ENCODE results near the gene EDA.

EDA gene

DNA sequence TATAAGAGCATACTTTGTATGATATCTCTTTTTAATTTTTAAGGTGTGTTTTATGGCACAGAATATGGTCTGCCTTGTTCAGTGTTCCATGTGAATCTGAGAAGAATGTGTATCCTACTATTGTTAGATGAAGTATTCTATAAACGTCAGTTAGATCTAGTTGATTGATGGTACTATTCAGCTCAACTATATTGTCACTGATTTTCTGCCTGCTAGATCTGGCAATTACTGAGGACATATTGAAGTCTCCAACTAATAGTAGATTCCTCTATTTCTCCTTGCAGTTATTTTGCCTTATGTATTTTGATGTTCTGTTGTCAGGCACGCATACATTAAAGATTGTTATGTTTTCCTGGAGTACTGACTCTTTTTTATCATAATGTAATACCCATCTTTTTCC, 394.1 kb downstream of the EDA start:
- Histone ChIP-seq H4K20me1 (ENCODE audit: control insufficient read depth, insufficient read depth, low read depth, low read length) (no peaks in the 10 kb centered on the region), H3K79me2 (ENCODE audit: control insufficient read depth, low read length) (no peaks in the 10 kb centered on the region), H3K4me2 (ENCODE audit: low read length) (no peak overlapping the region), H3K4me3 (ENCODE audit: low read length) (no peak overlapping the region), H3K9me3 (ENCODE audit: control insufficient read depth, insufficient read depth, low read length) (no peaks in the 10 kb centered on the region), H3K27ac (ENCODE audit: low read depth, low read length) (no peak overlapping the region), H3K9me2 (replicated peaks; ENCODE audit: control insufficient read depth, low read length) (no peaks in the 10 kb centered on the region), H3K4me1 (ENCODE audit: control insufficient read depth, low read length) (no peaks in the 10 kb centered on the region), H3F3A (ENCODE audit: control insufficient read depth, insufficient read depth) (no peaks in the 10 kb centered on the region), H3K36me3 (ENCODE audit: control insufficient read depth, low read length) (no peaks in the 10 kb centered on the region), H3K27me3 (ENCODE audit: control insufficient read depth, low read length) (no peaks in the 10 kb centered on the region)
- TF ChIP-seq, protein P1, sequence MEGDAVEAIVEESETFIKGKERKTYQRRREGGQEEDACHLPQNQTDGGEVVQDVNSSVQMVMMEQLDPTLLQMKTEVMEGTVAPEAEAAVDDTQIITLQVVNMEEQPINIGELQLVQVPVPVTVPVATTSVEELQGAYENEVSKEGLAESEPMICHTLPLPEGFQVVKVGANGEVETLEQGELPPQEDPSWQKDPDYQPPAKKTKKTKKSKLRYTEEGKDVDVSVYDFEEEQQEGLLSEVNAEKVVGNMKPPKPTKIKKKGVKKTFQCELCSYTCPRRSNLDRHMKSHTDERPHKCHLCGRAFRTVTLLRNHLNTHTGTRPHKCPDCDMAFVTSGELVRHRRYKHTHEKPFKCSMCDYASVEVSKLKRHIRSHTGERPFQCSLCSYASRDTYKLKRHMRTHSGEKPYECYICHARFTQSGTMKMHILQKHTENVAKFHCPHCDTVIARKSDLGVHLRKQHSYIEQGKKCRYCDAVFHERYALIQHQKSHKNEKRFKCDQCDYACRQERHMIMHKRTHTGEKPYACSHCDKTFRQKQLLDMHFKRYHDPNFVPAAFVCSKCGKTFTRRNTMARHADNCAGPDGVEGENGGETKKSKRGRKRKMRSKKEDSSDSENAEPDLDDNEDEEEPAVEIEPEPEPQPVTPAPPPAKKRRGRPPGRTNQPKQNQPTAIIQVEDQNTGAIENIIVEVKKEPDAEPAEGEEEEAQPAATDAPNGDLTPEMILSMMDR (IDR thresholded peaks at IDR 0.05; ENCODE audit: low read depth, low read length, poor library complexity, severe bottlenecking), result no peak
- TF ChIP-seq EZH2phosphoT487 (IDR thresholded peaks at IDR 0.05; ENCODE audit: borderline replicate concordance, low read length), result no peak

- no peaks in the 10 kb centered on the region for H3K79me2 ChIP-seq (ENCODE audit: control insufficient read depth, low read length)
- H3F3A ChIP-seq (ENCODE audit: control insufficient read depth, insufficient read depth), result no peaks in the 10 kb centered on the region
- no peak overlapping the region for H3K4me2 ChIP-seq (ENCODE audit: low read length)
- no peaks in the 10 kb centered on the region for H3K36me3 ChIP-seq (ENCODE audit: control insufficient read depth, low read length)
- H3K9me3 ChIP-seq (ENCODE audit: control insufficient read depth, insufficient read depth, low read length), result no peaks in the 10 kb centered on the region
- no peak overlapping the region for H3K4me3 ChIP-seq (ENCODE audit: low read length)
- no peaks in the 10 kb centered on the region for H3K4me1 ChIP-seq (ENCODE audit: control insufficient read depth, low read length)
- TF ChIP-seq, protein P1 (IDR thresholded peaks at IDR 0.05; ENCODE audit: low read depth, low read length, poor library complexity, severe bottlenecking), result no peak
- H3K27me3 ChIP-seq (ENCODE audit: control insufficient read depth, low read length), result no peaks in the 10 kb centered on the region
- no peak overlapping the region for H3K27ac ChIP-seq (ENCODE audit: low read depth, low read length)
- H3K9me2 ChIP-seq (replicated peaks; ENCODE audit: control insufficient read depth, low read length), result no peaks in the 10 kb centered on the region
- no peaks in the 10 kb centered on the region for H4K20me1 ChIP-seq (ENCODE audit: control insufficient read depth, insufficient read depth, low read depth, low read length)
Observed at GRCh38 chrX:70012756-70013155, 396.8 kb downstream of the EDA start.

DNA sequence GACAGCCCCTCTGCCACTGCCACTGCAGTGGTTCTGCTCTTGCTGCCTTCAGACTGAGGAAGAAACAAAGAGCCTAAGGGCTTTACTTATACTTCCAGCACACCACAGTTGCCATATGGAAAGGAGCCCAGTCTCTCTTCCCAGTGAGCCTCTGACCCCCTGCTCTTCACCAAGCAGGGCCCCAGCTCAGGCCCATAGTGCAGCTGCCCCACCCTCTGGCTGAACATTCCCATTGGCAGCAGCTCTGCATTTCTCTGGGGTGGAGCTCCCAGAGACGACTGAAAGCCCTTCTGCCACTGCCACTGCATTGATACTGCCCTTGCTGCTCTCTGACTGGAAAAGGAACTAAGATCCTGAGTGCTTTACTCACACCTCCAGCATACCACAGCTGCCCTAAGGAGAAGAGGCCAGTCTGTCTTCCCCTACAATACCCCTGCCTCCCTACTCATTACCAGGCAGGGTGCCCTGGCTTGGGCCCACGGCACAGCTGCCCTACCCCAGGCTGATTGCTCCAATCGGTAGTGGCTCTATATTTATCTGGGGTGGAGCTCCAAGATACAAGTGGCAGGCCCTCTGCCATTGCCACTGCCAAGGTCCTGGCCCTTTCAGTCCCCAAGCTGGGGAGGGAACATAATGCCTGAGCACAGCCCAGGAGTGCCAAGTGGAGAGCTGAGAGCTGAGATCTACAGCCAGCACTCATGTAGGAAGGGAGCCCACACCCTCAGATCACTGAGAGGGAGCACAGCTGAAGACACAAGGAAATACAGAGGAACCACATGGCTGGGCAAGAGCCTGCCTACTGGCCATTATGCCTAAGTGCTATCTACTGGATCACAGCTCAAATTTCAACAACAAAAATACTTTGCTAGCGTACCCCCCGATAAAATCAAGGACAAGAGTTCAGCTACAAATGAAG, 397.8 kb downstream of the EDA start:
- H3K36me3 ChIP-seq (ENCODE audit: control insufficient read depth, low read length), result no peaks in the 10 kb centered on the region
- H3F3A ChIP-seq (ENCODE audit: control insufficient read depth, insufficient read depth), result no peaks in the 10 kb centered on the region
- TF ChIP-seq EZH2phosphoT487 (IDR thresholded peaks at IDR 0.05; ENCODE audit: borderline replicate concordance, low read length), result no peak
- TF ChIP-seq, protein P1 (IDR thresholded peaks at IDR 0.05; ENCODE audit: low read depth, low read length, poor library complexity, severe bottlenecking), result no peak
- no peak overlapping the region for H3K27ac ChIP-seq (ENCODE audit: low read depth, low read length)
- no peaks in the 10 kb centered on the region for H3K4me1 ChIP-seq (ENCODE audit: control insufficient read depth, low read length)
- no peaks in the 10 kb centered on the region for H3K79me2 ChIP-seq (ENCODE audit: control insufficient read depth, low read length)
- H4K20me1 ChIP-seq (ENCODE audit: control insufficient read depth, insufficient read depth, low read depth, low read length), result no peaks in the 10 kb centered on the region
- H3K27me3 ChIP-seq (ENCODE audit: control insufficient read depth, low read length), result no peaks in the 10 kb centered on the region
- H3K9me3 ChIP-seq (ENCODE audit: control insufficient read depth, insufficient read depth, low read length), result no peaks in the 10 kb centered on the region
- no peak overlapping the region for H3K4me3 ChIP-seq (ENCODE audit: low read length)
- no peak overlapping the region for H3K4me2 ChIP-seq (ENCODE audit: low read length)
- no peaks in the 10 kb centered on the region for H3K9me2 ChIP-seq (replicated peaks; ENCODE audit: control insufficient read depth, low read length)

All from DOHH2 (cell line).